Measurements from ENCODE around the gene LAPTM5. TPM values are rescaled to one million over a fixed set of nuclear protein-coding genes. Genes with fewer than 3 reads are reported as not detected.

Gene LAPTM5
- total and polyA plus RNA-seq, 2 donors (not counting 1 experiment from before 2014, with no cell fraction given): 1,384 to 1,519 TPM

GRCh38 chr1:30791868-30792267, 34.3 kb upstream of the LAPTM5 start:
- Histone ChIP-seq H4K20me1 (ENCODE audit: control insufficient read depth, insufficient read depth, low read length, poor library complexity, severe bottlenecking) (no peaks in the 10 kb centered on the region), H3K4me3 (ENCODE audit: control extremely low read depth in 1 of 5, extremely low read depth in 1 of 5, insufficient read depth in 1 of 5, low read depth in 2 of 5, low read length in 4 of 5) (no peak overlapping the region), H3K27me3 (replicated peaks in 1 of 4; ENCODE audit: control extremely low read depth in 1 of 4, control insufficient read depth in 3 of 4, insufficient read depth in 4 of 4, low read length in 3 of 4) (peaks cover 0 to 10% (median 0%) of the 10 kb centered on the region in 4 experiments), H3K4me1 (ENCODE audit: control insufficient read depth in 2 of 2, insufficient read depth in 2 of 2, low read length in 2 of 2) (peaks cover 14 to 18% of the 10 kb centered on the region in 2 donors), H3K9me3 (ENCODE audit: control extremely low read depth in 1 of 3, control insufficient read depth in 2 of 3, insufficient read depth in 1 of 3, low read length in 2 of 3) (no peaks in the 10 kb centered on the region), H3K79me2 (ENCODE audit: control insufficient read depth, insufficient read depth, low read length) (no peaks in the 10 kb centered on the region), H3K36me3 (replicated peaks in 1 of 2; ENCODE audit: control extremely low read depth in 1 of 2, control insufficient read depth in 1 of 2, extremely low read depth in 1 of 2, insufficient read depth in 2 of 2, low read length in 1 of 2) (no peaks in the 10 kb centered on the region), H2AFZ (ENCODE audit: insufficient read depth, low read depth, low read length, poor library complexity, severe bottlenecking) (no peak overlapping the region), H3K4me2 (replicated peaks; ENCODE audit: low read depth, low read length, poor library complexity, severe bottlenecking) (no peak overlapping the region), H3K27ac (ENCODE audit: low read length in 2 of 2) (no peak overlapping the region), H3K9ac (ENCODE audit: low read length) (no peak overlapping the region)
- no peaks in the 10 kb centered on the region for H3K9me3 Mint-ChIP-seq (ENCODE audit: insufficient read depth)
- intact Hi-C loops (cut with micrococcal nuclease): no loop called here
- ChIA-PET POLR2A (interaction anchor here (0.7 kb wide), 1 partner anchor 61 kb away, joined by 3 read pairs; no protein-coding TSS in a partner anchor), CTCF (interaction anchor here (1.2 to 3.3 kb wide), 2 partner anchors 10 to 120 kb away, joined by 3 to 15 read pairs; no protein-coding TSS in a partner anchor)
- peaks cover 22% of the 10 kb centered on the region for H3K4me1 Mint-ChIP-seq
- H3K27me3 Mint-ChIP-seq: peaks cover 23% of the 10 kb centered on the region
- DNase-seq (no peak), ATAC-seq (ENCODE audit: low read depth) (no peak)
- TF ChIP-seq EZH2 (IDR thresholded peaks at IDR 0.05; ENCODE audit: borderline replicate concordance, insufficient read depth, low read depth, low read length, poor library complexity, severe bottlenecking) (no peak), CTCF (IDR thresholded peaks at IDR 0.05) (no peak)
- H3K4me3 Mint-ChIP-seq: no peak overlapping the region
- 68% methylated on average over 3 of the region's 5 CpGs for WGBS (ENCODE audit: insufficient coverage)
- H3K27ac Mint-ChIP-seq: no peak overlapping the region

Measured in B cell (primary cell).